HG02610 (cell line): ENCODE data around the gene CYSRT1.
"Not testable (repeated sequence)": the region's sequence is repeated elsewhere in the genome, so short reads cannot be mapped to it uniquely, and the experiment has no call there.

Source experiments
- ATAC-seq: cut with Tn5 transposase; IDR thresholded peaks from one replicate; pipeline ENCODE4 v1.9.1; 2021; ENCODE audit warnings: mild to moderate bottlenecking, moderate library complexity; ENCODE audit not compliant: unreplicated experiment

The CYSRT1 gene

DNA sequence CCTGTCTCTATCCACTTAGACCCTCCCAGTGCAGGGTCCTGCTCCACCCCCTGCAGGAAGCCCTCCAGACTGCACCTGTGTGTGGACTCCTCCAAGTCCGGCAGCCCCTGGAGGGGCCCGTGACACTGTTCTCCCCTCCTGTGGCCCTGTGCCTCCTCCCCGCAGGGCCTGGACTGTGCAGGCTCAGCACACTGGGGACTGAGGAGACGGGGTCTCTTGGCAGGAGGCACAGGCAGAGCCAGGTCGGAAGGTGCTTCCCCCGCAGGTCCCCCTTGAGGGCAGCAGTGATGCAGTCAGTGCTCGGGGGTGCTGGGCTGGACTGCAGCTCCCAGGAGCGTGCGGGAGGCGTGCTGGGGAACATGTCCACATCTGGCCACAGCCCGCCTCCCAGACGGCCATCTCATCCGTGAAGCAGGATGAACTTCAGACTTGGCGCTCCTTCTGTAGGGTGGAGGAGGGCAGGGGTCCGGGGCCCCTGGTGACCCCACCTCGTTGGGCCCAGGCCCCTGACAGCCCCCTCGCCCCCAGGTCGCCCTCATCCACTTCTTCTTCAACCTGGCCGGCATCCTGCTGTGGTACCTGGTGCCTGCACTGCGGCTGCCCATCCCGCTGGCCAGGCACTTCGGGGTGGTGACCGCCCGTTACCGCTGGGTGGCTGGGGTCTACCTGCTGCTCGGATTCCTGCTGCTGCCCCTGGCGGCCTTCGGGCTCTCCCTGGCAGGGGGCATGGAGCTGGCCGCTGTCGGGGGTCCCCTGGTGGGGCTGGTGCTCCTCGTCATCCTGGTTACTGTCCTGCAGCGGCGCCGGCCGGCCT, 10.7 kb downstream of the CYSRT1 start:
- ATAC-seq = no peak

DNA sequence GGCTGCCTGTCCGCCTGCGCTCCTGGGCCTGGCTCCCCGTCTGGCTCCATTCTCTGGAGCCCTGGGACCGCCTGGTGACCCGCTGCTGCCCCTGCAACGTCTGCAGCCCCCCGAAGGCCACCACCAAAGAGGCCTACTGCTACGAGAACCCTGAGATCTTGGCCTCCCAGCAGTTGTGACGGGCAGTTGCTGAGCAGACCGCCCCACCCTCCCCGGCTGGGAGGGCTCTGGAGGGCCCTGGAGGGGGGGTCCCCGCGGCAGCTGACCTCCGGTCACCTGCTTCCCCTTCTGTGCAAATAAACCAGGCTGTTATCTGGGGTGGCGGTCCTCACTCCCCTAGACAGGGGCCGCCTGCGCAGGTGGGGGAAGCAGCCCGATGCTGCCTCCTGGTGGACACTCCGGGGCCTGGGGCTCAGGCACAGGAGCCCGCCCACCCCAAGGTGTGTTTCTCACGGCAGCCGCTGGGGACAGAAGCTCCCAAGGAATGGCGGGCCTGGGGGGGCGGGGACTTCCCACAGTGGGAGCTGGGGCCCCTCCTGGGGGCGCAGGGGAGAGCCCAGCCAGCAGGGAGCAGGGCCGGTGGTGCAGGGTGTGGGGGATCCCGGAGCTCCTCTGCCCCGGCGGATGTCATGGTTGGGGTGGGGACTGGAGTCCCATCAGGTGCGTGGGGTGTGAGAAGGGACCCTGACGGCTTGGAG, 11.4 kb downstream of the CYSRT1 start:
- no peak for ATAC-seq

DNA sequence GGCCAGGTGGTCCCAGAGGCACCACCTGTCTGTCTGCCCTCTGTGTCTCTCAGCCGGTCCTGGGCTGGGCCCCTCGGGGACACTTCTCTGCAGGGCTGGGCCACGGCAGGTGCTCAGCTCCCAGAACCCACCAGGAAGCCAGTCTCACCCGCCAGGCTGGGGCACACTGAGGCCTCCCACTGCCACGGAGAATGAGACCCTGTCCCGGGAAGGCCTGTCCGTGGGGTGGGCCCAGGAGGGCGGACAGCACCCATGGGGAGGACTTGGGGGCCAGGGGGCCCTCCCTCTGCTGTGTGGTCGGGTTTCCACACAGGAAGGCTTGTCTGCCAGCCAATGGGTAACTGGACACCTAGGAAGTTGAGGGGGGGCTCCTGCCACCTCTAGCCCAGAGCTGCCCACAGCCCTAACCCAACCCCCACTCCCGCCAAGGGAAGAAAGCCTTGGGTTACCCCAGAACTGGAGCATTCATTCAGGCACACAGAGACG, 12.0 kb downstream of the CYSRT1 start:
- no peak for ATAC-seq

DNA sequence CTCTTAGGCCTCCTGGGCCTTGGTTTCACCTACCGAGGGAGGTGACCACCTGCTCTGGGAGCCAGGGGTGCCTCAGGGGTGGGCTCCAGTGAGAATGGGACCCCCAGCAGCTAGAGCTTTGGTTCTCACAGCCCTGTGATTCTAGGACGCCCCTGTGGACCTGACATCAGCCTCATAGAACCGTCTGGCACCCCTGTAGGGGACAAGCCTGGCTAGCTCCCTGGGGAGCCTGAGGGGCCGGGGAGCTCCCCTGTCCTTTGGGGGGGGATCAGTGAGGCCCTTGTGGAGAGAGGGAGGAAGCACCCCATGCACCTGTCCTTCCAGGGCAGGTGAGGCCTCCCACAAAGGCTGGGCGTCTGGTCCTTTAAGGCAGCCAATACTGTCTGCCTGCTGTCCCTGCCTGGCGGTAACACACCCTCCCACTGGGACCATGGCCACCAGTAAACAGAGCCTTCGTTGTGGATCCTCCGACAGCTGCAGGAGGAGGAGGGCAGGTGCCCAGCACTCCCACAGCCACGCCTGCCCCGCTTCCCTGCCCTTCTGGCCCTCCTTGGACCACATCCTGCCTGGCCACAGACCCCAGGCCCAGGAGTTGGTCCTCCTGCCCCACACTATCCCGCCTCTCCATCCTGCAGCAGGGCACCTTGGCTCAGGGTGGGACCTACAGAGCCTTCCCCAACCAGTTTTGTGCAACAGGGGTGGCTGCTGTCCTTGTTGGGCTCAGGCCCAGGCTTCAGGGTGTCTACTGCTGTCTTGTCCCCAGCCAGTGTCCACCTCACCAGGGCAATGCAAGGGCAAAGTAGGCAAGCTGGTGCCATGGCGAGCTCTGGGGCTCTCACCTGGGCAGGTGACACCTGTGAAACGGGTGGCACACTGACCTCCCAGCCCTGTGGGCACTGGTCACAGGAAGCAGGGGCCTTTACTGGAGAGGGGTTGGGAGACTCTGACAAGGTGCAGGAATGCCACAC, 13.1 kb downstream of the CYSRT1 start:
- ATAC-seq = no peak

DNA sequence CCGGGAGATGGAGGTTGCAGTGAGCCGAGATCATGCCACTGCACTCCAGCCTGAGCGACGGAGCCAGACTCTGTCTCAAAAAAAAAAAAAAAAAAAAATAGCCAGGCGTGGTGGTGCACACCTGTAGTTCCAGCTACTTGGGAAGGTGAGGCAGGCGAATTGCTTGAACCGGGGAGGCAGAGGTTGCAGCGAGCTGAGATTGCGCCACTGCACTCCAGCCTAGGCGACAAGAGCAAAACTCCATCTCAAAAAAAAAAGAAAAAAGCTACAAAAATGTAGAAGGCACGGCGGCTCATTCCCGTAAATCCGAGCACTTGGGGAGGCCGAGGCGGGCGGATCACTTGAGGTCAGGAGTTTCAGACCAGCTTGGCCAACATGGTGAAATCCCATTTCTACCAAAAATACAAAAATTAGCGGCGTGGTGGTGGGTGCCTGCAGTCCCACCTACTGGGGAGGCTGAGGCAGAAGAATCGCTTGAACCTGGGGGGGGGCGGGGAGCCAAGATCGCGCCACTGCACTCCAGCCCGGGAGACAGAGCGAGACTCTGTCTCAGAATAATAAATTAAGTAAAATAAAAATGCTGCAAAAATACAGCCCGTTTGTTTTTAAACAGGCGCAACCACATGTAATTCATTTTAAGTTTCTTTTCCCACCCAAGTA, 14.7 kb downstream of the CYSRT1 start:
- not testable (repeated sequence) for ATAC-seq

DNA sequence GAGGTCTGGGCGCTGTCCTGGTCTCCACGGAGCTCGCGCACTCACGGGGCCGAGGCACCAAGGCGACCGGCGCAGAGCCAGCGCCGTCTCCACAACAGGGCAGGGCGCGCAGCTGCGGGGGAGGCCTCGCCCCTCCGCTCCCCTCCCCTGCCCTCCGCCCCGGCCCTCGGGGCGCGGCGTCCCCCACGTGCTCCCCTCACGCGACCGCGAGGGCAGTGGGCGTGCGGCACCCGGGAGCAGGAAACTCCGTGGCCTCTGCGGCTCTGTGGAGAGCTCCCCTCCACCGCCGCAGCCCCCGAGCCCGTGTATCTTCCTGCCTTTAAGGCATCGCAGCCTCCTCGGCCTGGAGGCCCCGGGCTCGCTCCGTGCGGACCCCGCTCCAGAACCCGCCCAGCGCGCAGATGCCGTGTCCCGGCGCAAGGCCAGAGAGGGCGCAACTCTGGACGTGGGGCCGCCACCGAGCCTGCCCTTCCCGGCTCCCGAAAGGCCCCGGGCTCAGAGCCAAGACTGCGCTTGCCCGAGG, 15.4 kb downstream of the CYSRT1 start:
- ATAC-seq = peak; percentile 21

DNA sequence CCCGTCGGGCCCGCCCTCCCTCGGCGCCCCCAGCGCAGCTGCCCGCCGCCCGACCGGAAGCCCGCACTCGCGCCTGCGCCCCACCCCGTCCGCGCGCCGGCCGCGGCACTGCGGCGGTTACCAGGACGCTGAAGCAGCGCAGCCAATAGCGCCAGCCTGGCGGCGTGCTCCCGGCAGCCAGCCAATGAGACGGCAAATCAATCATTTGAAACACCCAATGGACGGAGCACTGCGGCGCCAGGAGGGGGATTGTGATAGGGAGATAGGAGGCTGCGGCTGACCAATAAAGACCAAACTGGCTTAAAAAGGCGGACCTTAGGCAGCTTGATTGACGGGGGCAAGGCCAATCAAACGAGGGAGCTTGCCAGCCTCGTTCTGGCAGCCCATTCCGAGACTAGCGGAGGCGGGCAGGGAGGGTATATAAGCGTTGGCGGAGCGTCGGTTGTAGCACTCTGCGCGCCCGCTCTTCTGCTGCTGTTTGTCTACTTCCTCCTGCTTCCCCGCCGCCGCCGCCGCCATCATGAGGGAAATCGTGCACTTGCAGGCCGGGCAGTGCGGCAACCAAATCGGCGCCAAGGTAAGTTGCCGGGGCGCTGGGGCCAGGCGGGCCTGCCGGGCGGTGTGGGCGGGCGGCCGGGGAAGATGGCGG, 16.0 kb downstream of the CYSRT1 start, which contains the start of gene TUBB4B:
Gene TUBB4B (plus strand): TSS at position 447 of the 649 bp plus-strand sequence. CDS start 74 bp downstream, at position 521.
- peak; percentile 77 for ATAC-seq

DNA sequence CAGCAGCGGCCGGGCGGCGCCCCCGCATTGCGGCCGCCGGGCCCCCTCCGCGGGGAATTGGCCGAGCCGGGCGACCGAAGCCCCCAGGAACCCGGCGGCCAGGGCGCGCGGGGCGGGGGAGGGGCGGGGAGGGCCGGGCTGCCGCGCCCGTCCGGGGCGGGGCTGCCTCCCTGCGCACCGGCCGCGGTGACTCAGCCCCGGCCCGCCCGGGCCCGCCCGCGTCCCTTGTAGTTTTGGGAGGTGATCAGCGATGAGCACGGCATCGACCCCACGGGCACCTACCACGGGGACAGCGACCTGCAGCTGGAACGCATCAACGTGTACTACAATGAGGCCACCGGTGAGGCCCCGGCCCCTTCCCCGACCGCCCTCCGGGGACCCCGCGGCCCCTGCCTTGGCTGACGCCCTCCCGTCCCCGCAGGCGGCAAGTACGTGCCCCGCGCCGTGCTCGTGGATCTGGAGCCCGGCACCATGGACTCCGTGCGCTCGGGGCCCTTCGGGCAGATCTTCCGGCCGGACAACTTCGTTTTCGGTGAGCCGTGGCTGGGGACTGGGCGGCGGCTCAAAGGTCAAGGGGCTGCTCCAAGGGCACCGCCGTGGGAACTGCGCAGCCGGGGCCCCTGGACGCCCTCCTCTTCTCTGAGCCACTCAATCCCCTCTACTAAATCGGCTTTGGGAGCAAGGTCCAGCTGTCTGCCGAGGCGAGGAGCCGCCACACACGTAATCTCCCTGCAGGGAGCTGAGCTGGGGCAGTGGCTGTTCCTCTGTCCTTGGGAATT, 16.7 kb downstream of the CYSRT1 start:
- peak; percentile 4 for ATAC-seq

DNA sequence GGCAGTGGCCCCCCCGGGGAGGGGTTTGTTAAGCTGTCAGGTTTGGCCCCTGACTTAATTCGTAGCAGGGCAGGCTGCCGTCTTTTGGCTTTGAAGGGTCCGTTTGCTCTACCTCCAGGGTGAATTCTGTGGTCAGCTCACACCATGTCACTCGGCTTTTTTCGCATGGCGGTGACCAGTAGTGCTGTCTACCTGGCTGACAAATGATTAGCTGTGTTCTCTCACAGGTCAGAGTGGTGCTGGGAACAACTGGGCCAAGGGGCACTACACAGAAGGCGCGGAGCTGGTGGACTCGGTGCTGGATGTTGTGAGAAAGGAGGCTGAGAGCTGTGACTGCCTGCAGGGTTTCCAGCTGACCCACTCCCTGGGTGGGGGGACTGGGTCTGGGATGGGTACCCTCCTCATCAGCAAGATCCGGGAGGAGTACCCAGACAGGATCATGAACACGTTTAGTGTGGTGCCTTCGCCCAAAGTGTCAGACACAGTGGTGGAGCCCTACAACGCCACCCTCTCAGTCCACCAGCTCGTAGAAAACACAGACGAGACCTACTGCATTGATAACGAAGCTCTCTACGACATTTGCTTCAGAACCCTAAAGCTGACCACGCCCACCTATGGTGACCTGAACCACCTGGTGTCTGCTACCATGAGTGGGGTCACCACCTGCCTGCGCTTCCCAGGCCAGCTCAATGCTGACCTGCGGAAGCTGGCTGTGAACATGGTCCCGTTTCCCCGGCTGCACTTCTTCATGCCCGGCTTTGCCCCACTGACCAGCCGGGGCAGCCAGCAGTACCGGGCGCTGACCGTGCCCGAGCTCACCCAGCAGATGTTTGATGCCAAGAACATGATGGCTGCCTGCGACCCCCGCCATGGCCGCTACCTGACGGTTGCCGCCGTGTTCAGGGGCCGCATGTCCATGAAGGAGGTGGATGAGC, 17.6 kb downstream of the CYSRT1 start:
- no peak for ATAC-seq

DNA sequence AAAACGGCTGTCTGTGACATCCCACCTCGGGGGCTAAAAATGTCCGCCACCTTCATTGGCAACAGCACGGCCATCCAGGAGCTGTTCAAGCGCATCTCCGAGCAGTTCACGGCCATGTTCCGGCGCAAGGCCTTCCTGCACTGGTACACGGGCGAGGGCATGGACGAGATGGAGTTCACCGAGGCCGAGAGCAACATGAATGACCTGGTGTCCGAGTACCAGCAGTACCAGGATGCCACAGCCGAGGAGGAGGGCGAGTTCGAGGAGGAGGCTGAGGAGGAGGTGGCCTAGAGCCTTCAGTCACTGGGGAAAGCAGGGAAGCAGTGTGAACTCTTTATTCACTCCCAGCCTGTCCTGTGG, 18.3 kb downstream of the CYSRT1 start:
- ATAC-seq = not testable (repeated sequence)

DNA sequence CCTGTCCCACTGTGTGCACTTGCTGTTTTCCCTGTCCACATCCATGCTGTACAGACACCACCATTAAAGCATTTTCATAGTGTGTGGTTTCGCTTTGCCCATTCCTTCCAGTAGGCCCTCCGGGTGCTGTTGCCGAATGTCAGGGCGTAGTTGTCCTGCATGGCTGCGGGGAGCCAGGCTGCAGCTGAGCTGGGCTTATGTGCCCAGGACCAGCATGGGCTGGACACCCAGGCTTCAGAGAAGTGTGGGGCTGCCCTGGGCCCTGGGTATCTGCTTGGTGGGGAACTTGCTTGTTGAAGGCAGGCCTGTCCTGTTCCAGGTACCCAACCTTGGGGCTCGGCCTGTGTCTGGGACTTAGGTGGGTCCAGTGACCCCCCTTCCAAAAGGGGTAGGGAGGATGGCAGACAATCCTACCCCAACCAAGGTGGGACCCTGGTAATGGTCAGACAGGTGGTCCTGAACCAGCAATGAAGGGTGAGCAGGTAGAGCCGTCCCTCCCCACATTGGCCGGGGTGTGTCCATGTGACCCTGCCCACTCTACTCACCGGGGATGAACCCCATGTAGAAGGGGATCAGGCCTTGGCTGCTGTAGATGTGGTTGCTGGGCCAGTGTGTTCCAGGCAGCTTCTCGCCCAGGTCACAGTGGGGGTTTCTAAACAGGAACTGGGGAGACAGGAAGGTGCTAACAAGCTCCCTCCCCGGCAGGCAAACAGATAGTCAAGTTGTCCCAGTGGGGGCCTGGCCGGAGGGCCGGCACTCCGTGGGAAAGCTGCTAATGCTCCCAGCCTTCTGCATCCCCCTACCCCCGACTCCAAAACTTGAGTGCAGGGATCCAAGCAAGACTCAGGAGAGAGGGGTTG, 18.9 kb downstream of the CYSRT1 start:
- no peak for ATAC-seq

DNA sequence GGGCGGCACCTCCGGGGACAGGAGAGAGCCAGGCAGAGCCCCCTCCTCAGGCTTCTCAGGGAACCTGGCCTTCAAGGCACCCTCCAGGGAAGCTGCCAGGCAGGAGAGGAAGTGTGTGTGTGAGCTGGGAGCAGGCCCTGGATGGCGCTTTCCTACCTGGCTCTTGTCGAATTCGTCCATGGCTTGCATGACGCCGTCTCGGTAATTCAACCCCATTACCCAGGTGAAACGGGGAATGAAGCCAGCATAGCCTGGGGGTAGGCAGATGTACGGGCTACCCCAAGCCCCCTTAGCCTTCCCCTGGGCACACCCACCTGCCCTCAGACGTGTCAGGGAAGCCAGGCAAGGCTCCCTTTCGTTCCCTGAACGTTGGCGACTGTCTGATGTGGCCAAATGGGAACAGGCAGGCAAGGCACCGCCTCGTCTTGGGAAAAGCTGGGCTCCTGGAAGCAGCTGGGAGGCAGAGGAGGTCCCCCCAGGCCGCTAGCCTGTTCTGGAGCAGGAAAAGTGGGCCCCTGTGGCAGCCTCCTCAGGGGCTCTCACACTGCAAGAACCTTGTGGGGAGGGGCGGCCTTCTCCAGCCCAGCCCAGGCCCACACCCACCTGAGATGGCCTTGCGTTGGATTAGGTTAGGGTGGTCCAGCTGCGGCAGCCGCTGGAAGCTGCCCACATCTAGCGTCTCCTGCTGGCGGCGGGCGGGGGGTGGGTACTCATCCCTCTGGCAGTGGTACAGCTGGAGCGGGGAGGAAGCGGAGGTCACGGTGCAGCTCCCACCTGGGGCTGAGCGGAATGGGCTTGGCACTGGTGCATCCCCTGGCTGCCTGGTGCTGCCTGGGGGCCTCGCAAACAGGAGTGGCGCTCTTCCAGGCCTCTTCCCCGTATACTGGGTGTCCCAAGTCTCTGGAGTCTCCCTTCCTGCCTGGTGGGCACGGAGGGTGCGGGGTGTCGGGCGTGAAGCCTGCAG, 19.8 kb downstream of the CYSRT1 start:
- ATAC-seq = no peak

DNA sequence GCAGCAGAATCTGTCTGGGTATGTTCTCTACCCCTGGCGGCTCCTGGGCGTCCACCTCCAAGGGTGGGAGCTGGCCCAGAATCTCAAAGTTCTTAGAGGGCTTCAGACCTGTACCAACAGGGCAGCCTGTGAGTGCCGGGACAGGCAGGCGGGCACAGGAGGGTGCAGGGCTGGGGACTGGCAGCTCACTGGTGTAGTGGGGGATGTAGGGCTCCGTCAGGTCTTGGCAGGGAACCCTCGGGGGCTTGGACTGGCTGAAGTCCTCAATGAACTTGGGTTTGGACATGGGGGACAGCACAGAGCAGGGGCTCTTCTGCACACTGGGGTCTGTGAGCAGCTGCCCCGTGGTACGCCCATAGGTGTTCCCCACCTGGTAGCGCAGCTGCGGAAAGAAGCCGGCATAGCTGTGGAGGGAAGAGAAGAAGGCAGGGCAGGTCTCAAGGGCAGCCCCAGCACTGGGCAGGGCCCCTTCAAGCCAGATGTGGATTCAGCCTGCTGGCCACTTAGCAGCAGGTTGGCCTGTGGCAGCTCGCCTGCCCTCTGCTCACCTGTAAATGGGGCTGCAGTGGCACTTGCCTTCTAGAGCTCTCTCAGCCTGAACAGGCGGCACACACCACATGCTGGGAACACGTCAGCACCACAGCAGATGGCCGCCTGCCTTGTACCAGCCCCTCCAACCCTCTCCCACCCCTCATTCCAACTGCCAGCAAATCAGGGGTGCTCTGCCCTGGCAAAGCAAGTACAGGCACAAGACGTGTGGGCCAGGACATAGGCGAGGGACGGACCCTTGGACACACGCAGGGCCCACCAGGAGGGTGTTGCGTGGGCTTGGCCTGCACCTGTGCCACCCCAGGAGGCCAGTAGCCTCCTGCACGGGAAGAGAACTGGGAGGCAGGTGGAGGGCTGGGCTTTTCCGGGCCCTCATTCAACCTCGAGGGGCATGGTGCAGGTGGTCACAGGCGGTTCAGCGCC, 20.8 kb downstream of the CYSRT1 start:
- ATAC-seq = no peak

DNA sequence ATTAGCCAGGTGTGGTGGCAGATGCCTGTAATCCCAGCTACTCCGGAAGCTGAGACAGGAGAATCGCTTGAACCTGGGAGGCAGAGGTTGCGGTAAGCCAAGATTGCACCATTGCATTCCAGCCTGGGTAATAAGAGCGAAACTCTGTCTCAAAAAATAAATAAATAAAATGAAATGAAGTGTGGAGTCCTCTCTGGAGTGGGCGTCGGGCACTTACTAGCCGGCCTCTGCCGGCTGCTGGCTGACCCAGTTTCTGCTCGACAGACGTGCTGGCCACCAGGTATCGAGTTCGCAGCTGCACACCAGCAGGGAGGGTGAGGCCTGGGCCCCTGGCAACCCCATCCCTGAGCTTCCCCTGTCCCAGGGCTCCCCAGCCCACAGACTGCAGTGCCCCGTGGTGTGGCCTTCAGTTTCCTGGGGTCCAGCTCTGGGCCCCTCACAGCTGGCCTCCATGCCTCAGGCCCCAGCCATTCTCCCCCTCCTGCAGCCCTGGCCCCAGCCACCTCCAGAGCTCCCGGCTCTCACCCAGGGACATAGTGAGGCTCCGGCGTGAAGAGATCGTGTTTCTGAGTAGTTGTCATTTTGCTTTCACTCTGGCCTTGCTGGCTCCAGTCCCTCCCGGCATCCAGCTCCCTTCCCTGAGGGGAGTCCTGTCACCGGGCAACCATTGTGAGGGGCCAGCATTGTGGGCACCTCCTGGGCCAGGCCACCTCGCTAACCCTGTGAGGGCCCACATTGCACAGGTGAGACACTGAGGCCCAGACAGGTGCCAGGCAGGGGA, 22.4 kb downstream of the CYSRT1 start:
- no peak for ATAC-seq
